Endothelial cell of umbilical vein (primary cell): ENCODE results near the gene TRIM7. TPM values are rescaled to one million over a fixed set of nuclear protein-coding genes. Genes with fewer than 3 reads are reported as not detected.

ENCODE experiments used
- BruUV-seq: library from RNA; stranded (reverse); fragments of 400-500 nt; replicated peaks from 2 replicates; lab custom pipeline; 2021; lab: Mats Ljungman, UMichigan
- CTCF ChIA-PET: fragments of 300-600, 350-600 bp; sonication (Branson Sonifier 250); formaldehyde crosslinking; loops from one replicate; lab custom pipeline; 2021; ENCODE audit warnings: antibody characterized with exemption, inconsistent platforms; lab: Charles Lee
- POLR2A ChIA-PET: fragments of 300-600, 350-600 bp; sonication (Branson Sonifier 250); formaldehyde crosslinking; loops from one replicate; lab custom pipeline; 2021; ENCODE audit warnings: antibody characterized with exemption, inconsistent platforms; lab: Charles Lee
- DNase-seq: peaks from one replicate; pipeline ENCODE4 v3.0.0-alpha.2; 2011; ENCODE audit warnings: low read depth, low spot score
- FAIRE-seq: peaks from 2 replicates; lab custom pipeline; 2011; peaks lifted over from hg19 to GRCh38; lab: Jason Lieb, UNC
- H2AFZ ChIP-seq: 2 replicates; pipeline ENCODE4 v1.6.0; 2012; ENCODE audit warnings: low read depth, low read length, control low read depth, inconsistent platforms
- H3K27ac ChIP-seq: 2 replicates; pipeline ENCODE4 v1.5.1; 2011; ENCODE audit warnings: low read depth, mild to moderate bottlenecking, control low read depth, low read length, moderate library complexity; ENCODE audit not compliant: insufficient read depth
- H3K27me3 ChIP-seq, 2 experiments: 2 replicates each; pipeline versions ENCODE4 v1.6.0 to v1.6.1; 2011; ENCODE audit warnings: low read length in 2 of 2, mixed read lengths in 1 of 2; ENCODE audit not compliant: control insufficient read depth in 2 of 2, insufficient read depth in 2 of 2
- H3K36me3 ChIP-seq, 2 experiments: 2 replicates in 1 of 2; 3 replicates in 1 of 2; pipeline ENCODE4 v1.5.1; 2011; ENCODE audit warnings: low read length in 2 of 2, mild to moderate bottlenecking in 1 of 2, moderate library complexity in 1 of 2; ENCODE audit not compliant: control insufficient read depth in 2 of 2, insufficient read depth in 2 of 2; ENCODE audit errors: extremely low read depth in 1 of 2
- H3K4me1 ChIP-seq: 3 replicates; pipeline ENCODE4 v1.5.1; 2011; ENCODE audit warnings: mild to moderate bottlenecking, low read length; ENCODE audit not compliant: control insufficient read depth, insufficient read depth; ENCODE audit errors: extremely low read depth
- H3K4me2 ChIP-seq: 2 replicates; pipeline ENCODE4 v1.6.1; 2011; ENCODE audit warnings: low read length, control low read depth, mixed read lengths; ENCODE audit not compliant: insufficient read depth
- H3K4me3 ChIP-seq, 3 experiments: fragments of 200-600 bp in 1 of 3; sonication (generic), shearing (Covaris generic) in 1 of 3; replicated peaks in 1 of 3; 2 replicates each; pipeline ENCODE4 v1.5.1; 2011 to 2016; ENCODE audit warnings: control low read depth in 3 of 3, low read length in 3 of 3, mild to moderate bottlenecking in 2 of 3, inconsistent platforms in 1 of 3, low read depth in 1 of 3, moderate library complexity in 1 of 3; ENCODE audit not compliant: insufficient read depth in 1 of 3
- H3K79me2 ChIP-seq: 2 replicates; pipeline ENCODE4 v1.6.0; 2012; ENCODE audit warnings: low read length, inconsistent platforms; ENCODE audit not compliant: control insufficient read depth, insufficient read depth
- H3K9ac ChIP-seq: replicated peaks from 2 replicates; pipeline ENCODE3; 2011; ENCODE audit warnings: low read length, control low read depth; ENCODE audit not compliant: insufficient read depth; ENCODE audit errors: extremely low read depth
- H3K9me1 ChIP-seq: replicated peaks from 3 replicates; pipeline ENCODE4 v1.6.0; 2011; ENCODE audit warnings: mild to moderate bottlenecking, low read length; ENCODE audit not compliant: control insufficient read depth, insufficient read depth; ENCODE audit errors: extremely low read depth
- H3K9me3 ChIP-seq: replicated peaks from 2 replicates; pipeline ENCODE4 v1.5.1; 2012; ENCODE audit warnings: low read length, inconsistent platforms; ENCODE audit not compliant: control insufficient read depth, insufficient read depth
- H4K20me1 ChIP-seq: replicated peaks from 2 replicates; pipeline ENCODE3; 2011; ENCODE audit warnings: mild to moderate bottlenecking, low read length; ENCODE audit not compliant: control insufficient read depth, insufficient read depth; ENCODE audit errors: extremely low read depth
- GATA2 ChIP-seq: IDR thresholded peaks from 2 replicates; pipeline ENCODE4 v1.7.0; 2011; ENCODE audit warnings: low read depth, mild to moderate bottlenecking, moderate library complexity, mixed read lengths, low read length; ENCODE audit not compliant: insufficient read length, insufficient read depth
- POLR2A ChIP-seq: IDR thresholded peaks from 2 replicates; pipeline ENCODE4 v1.6.1; 2012; ENCODE audit warnings: low read depth, mild to moderate bottlenecking, control low read depth, low read length
- dilution Hi-C: fragments of 300-500 bp; cut with MboI; formaldehyde crosslinking; loops from one replicate; pipeline ENCODE4 v1.15.0; 2019; ENCODE audit warnings: low sequenced_read_pairs; ENCODE audit not compliant: extremely low pct_ligation_motif_present
- intact Hi-C: fragments of 100-400 bp; cut with micrococcal nuclease; formaldehyde crosslinking; loops from one replicate; pipeline ENCODE4 v1.10.0; 2022
- polyA plus RNA-seq, 4 experiments: library from polyadenylated mRNA; depleted of rRNA in 3 of 4; stranded (reverse) in 3 of 4; unstranded in 1 of 4; fragments of >200 nt; gene quantifications; 2 replicates each; pipeline versions ENCODE4 v1.2.1 to v1.2.3, GENCODE V29; 2011 to 2012; ENCODE audit warnings: missing spikeins in 1 of 4
- total RNA-seq: library from RNA; stranded (reverse); gene quantifications from 2 replicates; pipeline ENCODE4 v1.2.3, GENCODE V29; 2021

Gene TRIM7
- total and polyA plus RNA-seq, 2 donors (not counting 3 experiments of a cell fraction or from before 2014, with no cell fraction given) = 2.7 to 3.4 TPM

DNA sequence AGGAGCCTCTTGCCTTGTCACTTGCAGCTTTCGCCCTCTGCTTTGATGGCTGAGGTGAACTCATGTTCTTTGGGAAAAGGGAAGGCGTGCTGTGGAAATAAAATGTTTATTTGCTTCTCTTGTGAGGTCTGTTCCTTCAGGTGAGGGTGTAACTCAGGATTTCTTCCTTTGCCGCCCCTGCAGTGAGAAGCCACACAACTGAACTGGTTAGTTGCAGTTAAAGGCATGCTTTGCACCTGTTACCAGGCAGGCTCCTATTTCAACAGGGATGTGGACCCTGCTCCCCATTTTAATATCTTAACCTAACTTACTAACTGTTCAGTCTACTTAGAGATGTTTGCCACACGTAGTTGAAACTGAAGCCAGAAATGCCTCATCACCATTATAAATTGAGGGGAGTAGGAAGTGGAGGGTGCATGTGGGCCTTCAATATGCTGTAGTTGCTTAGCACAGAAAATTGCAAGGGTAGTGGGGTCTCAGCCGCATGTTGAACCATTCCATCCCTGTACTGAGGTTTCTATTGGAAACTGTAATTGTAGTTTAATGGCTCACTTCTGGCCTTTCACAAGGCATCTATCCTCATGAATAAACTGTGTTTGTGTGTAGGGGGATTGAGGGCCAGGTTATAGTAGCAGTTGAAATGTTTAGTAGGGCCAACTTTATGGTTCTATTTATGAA is 30.8 kb upstream of the TRIM7 start:
- peak; percentile 17 for TF ChIP-seq POLR2A
- no peak for TF ChIP-seq GATA2
- POLR2A ChIA-PET = interaction anchor here (1.4 kb wide), 1 partner anchor 10 kb away, joined by 4 read pairs; no protein-coding TSS in a partner anchor
- Histone ChIP-seq H4K20me1 (peaks cover 2% of the 10 kb centered on the region), H3K4me2 (no peak overlapping the region), H2AFZ (no peak overlapping the region), H3K4me1 (peaks cover 2% of the 10 kb centered on the region), H3K36me3 (peaks cover 39 to 50% of the 10 kb centered on the region in 2 experiments), H3K79me2 (peaks cover 30% of the 10 kb centered on the region), H3K9me1 (no peaks in the 10 kb centered on the region), H3K27me3 (no peaks in the 10 kb centered on the region), H3K9ac (no peak overlapping the region), H3K4me3 (no peak overlapping the region), H3K27ac (no peak overlapping the region), H3K9me3 (no peaks in the 10 kb centered on the region)
- FAIRE-seq = no peak
- dilution Hi-C loops (no loop called here), intact Hi-C loops (no loop called here)
- no TSS peak for BruUV-seq
- CTCF ChIA-PET = interaction anchor here (1.4 kb wide), 1 partner anchor 52 kb away, joined by 4 read pairs; no protein-coding TSS in a partner anchor
- DNase-seq = no peak

DNA sequence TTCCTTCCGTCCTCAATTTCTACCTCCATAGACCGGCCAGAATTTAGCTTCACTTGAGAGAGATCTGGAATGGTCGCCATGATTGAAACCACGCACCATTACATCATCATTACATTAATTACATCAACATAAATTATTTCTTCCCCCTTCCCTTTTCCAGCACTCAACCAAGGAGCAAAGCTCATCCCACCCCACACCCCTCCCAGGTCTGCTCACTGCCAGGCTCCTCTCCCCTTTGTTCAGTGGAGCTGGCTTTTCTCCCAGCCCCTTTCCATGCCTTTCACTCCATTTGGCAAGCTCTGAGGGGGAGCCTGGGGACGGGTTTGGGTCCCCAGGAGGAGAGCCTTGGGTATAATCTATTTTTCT is 30.3 kb upstream of the TRIM7 start:
- Histone ChIP-seq H4K20me1 (peaks cover 2% of the 10 kb centered on the region), H2AFZ (no peak overlapping the region), H3K36me3 (peaks cover 39 to 54% of the 10 kb centered on the region in 2 experiments), H3K9me3 (no peaks in the 10 kb centered on the region), H3K4me3 (no peak overlapping the region), H3K4me2 (no peak overlapping the region), H3K4me1 (peaks cover 2% of the 10 kb centered on the region), H3K27me3 (no peaks in the 10 kb centered on the region), H3K27ac (no peak overlapping the region), H3K9ac (no peak overlapping the region), H3K9me1 (no peaks in the 10 kb centered on the region), H3K79me2 (peaks cover 25% of the 10 kb centered on the region)
- FAIRE-seq (no peak), DNase-seq (no peak)
- TSS peak; percentile 73 for BruUV-seq
- POLR2A ChIA-PET = interaction anchor here (1.4 kb wide), 1 partner anchor 9 kb away, joined by 4 read pairs; no protein-coding TSS in a partner anchor
- dilution Hi-C loops (no loop called here), intact Hi-C loops (no loop called here)
- no peak for TF ChIP-seq POLR2A
- CTCF ChIA-PET = no interaction called here
